ENCODE data around the gene ANKRD28. TPM values are rescaled to one million over a fixed set of nuclear protein-coding genes. Genes with fewer than 3 reads are reported as not detected.

Gene ANKRD28
- total and polyA plus RNA-seq, 2 of the 8 experiments (the other 6 are each of a cell fraction or from before 2014, with no cell fraction given): 39.1 to 61.7 TPM

DNA sequence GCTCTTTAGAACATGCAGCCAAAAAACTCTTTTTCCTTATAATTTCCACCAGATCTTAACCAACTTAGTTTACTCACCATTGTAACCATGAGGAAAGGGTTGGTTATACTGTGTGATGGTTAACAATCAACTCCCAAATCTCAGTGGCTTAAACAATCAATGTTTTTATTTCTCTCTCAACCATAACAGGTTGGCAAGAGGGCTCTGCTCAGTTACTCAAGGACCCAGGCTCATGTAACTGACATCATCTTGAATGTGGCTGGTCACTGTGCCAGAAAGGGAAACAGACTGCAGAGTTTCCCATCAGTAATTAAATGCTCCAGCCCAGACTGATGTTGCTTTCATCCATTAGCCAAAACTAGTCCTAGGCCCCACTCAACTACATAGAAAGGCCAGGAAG, 69.0 kb downstream of the ANKRD28 start:
- CTCF ChIA-PET (ENCODE audit: partially characterized antibody): no interaction called here
- Histone ChIP-seq H2BK12ac (ENCODE audit: low read depth, low read length) (no peak overlapping the region), H3K36me3 (ENCODE audit: control insufficient read depth in 2 of 4, insufficient read depth in 4 of 4, low read length in 3 of 4) (peaks cover 0 to 9% (median 4%) of the 10 kb centered on the region in 4 experiments; a peak in 5 of 8 replicates), H3K79me1 (ENCODE audit: low read depth, low read length) (0 out of 2 replicates have a peak, but pooled peaks cover 2% of the 10 kb centered on the region), H4K91ac (replicated peaks; ENCODE audit: insufficient read length, low read length) (no peak overlapping the region), H3K4me3 (ENCODE audit: extremely low read depth in 1 of 4, insufficient read depth in 2 of 4, low read depth in 3 of 4, low read length in 4 of 4) (no peak overlapping the region), H2AFZ (ENCODE audit: low read length) (no peak overlapping the region), H4K8ac (ENCODE audit: extremely low read depth, insufficient read depth, low read length) (no peak overlapping the region), H3K27me3 (replicated peaks in 1 of 4; ENCODE audit: control insufficient read depth in 3 of 4, extremely low read depth in 1 of 4, insufficient read depth in 3 of 4, low read length in 3 of 4) (no peaks in the 10 kb centered on the region), H2BK5ac (ENCODE audit: low read depth, low read length) (no peak overlapping the region), H4K20me1 (replicated peaks in 1 of 2; ENCODE audit: control insufficient read depth in 1 of 2, insufficient read depth in 2 of 2, low read length in 2 of 2) (no peaks in the 10 kb centered on the region), H3K18ac (ENCODE audit: extremely low read depth, low read length) (no peak overlapping the region), H2BK15ac (ENCODE audit: low read length) (no peak overlapping the region), H3K23ac (ENCODE audit: insufficient read length) (no peak overlapping the region), H3K79me2 (ENCODE audit: control insufficient read depth in 1 of 2, insufficient read depth in 2 of 2, low read length in 2 of 2) (no peaks in the 10 kb centered on the region), H2BK20ac (ENCODE audit: low read length) (no peak overlapping the region), H3K14ac (ENCODE audit: insufficient read length) (no peak overlapping the region), H3K23me2 (ENCODE audit: low read depth, low read length) (no peaks in the 10 kb centered on the region), H2BK120ac (replicated peaks; ENCODE audit: low read depth, low read length) (no peak overlapping the region), H3K9ac (replicated peaks in 1 of 4; ENCODE audit: extremely low read depth in 1 of 4, low read depth in 3 of 4, low read length in 3 of 4) (no peak overlapping the region), H3K27ac (ENCODE audit: low read depth, low read length) (no peak overlapping the region), H3K4me2 (ENCODE audit: insufficient read depth in 1 of 2, low read depth in 2 of 2, low read length in 2 of 2) (no peak overlapping the region), H3K4ac (replicated peaks; ENCODE audit: insufficient read length, low read depth, low read length) (no peak overlapping the region), H2AK5ac (ENCODE audit: low read depth, low read length) (no peak overlapping the region), H4K5ac (ENCODE audit: insufficient read length, low read depth, low read length) (no peak overlapping the region), H3K56ac (replicated peaks; ENCODE audit: insufficient read length, low read depth, low read length) (no peak overlapping the region), H3K9me3 (ENCODE audit: insufficient read depth in 2 of 2, low read depth in 1 of 2, low read length in 1 of 2) (no peaks in the 10 kb centered on the region), H3K4me1 (replicated peaks in 1 of 4; ENCODE audit: control insufficient read depth in 3 of 4, insufficient read depth in 4 of 4, low read length in 3 of 4) (no peaks in the 10 kb centered on the region)
- FAIRE-seq: no peak
- no peak for DNase-seq (ENCODE audit: low read depth in 1 of 2, low spot score in 2 of 2)
- POLR2A ChIA-PET (ENCODE audit: partially characterized antibody): no interaction called here
- no peak for TF ChIP-seq SIX5 (IDR thresholded peaks at IDR 0.05; ENCODE audit: low read depth, low read length)
- no peak for TF ChIP-seq CHD1 (IDR thresholded peaks at IDR 0.05; ENCODE audit: low read depth, low read length)
